HEK293T (cell line): ENCODE measurements around the gene ZPLD1.

Source experiments
- CTCF ChIA-PET: fragments of 350-600 bp; formaldehyde crosslinking; extraction: SDS; loops from one replicate; lab custom pipeline; 2021; ENCODE audit warnings: antibody characterized with exemption, inconsistent platforms; lab: Yijun Ruan, JAX
- POLR2A ChIA-PET: fragments of 350-600 bp; formaldehyde crosslinking; extraction: SDS; loops from one replicate; lab custom pipeline; 2020; ENCODE audit warnings: antibody characterized with exemption, inconsistent platforms; lab: Yijun Ruan, JAX
- DNase-seq: peaks from one replicate; pipeline ENCODE4 v3.0.0; 2012; ENCODE audit warnings: mixed read lengths; ENCODE audit errors: extremely low spot score
- ARNT ChIP-seq: fragments of 450-650 bp; IDR thresholded peaks from 2 replicates; pipeline ENCODE4 v1.6.1; 2017; ENCODE audit warnings: mild to moderate bottlenecking
- BHLHE40 ChIP-seq: fragments of 450-650 bp; IDR thresholded peaks from 2 replicates; pipeline ENCODE4 v1.6.1; 2016; ENCODE audit warnings: mild to moderate bottlenecking, moderate library complexity, borderline replicate concordance
- CTBP1 ChIP-seq: fragments of 450-650 bp; IDR thresholded peaks from 2 replicates; pipeline ENCODE4 v1.6.1; 2016; ENCODE audit warnings: borderline replicate concordance
- ELF4 ChIP-seq: fragments of 450-650 bp; IDR thresholded peaks from 2 replicates; pipeline ENCODE4 v1.6.1; 2017; ENCODE audit warnings: antibody characterized with exemption
- FOXA1 ChIP-seq: fragments of 450-650 bp; IDR thresholded peaks from 2 replicates; pipeline ENCODE4 v1.6.1; 2016; ENCODE audit warnings: mild to moderate bottlenecking
- FOXK2 ChIP-seq: fragments of 450-650 bp; IDR thresholded peaks from 2 replicates; pipeline ENCODE4 v1.6.1; 2016; ENCODE audit warnings: mild to moderate bottlenecking
- FOXM1 ChIP-seq: fragments of 450-650 bp; IDR thresholded peaks from 2 replicates; pipeline ENCODE4 v1.6.1; 2017; ENCODE audit warnings: mild to moderate bottlenecking, borderline replicate concordance
- HDGF ChIP-seq: fragments of 450-650 bp; IDR thresholded peaks from 2 replicates; pipeline ENCODE4 v1.6.1; 2017; ENCODE audit warnings: antibody characterized with exemption, borderline replicate concordance
- L3MBTL2 ChIP-seq: fragments of 450-650 bp; conservative IDR thresholded peaks from 2 replicates; pipeline ENCODE4 v1.6.1; 2016; ENCODE audit warnings: mild to moderate bottlenecking
- LEF1 ChIP-seq: fragments of 450-650 bp; IDR thresholded peaks from 2 replicates; pipeline ENCODE4 v1.6.1; 2017; ENCODE audit warnings: mild to moderate bottlenecking, borderline replicate concordance
- NFRKB ChIP-seq: fragments of 450-650 bp; IDR thresholded peaks from 2 replicates; pipeline ENCODE4 v1.6.1; 2016; ENCODE audit warnings: mild to moderate bottlenecking, moderate library complexity
- PKNOX1 ChIP-seq: fragments of 450-650 bp; IDR thresholded peaks from 2 replicates; pipeline ENCODE4 v1.6.1; 2016
- SP1 ChIP-seq: fragments of 450-650 bp; IDR thresholded peaks from 2 replicates; pipeline ENCODE4 v1.6.1; 2017
- SUZ12 ChIP-seq: fragments of 450-650 bp; IDR thresholded peaks from 2 replicates; pipeline ENCODE4 v1.6.1; 2016; ENCODE audit warnings: mild to moderate bottlenecking
- TARDBP ChIP-seq: fragments of 450-650 bp; IDR thresholded peaks from 2 replicates; pipeline ENCODE4 v1.6.1; 2016
- ZNF384 ChIP-seq: fragments of 450-650 bp; IDR thresholded peaks from 2 replicates; pipeline ENCODE4 v1.6.1; 2016

The ZPLD1 gene

GRCh38 chr3:102451543-102451942, 16.7 kb downstream of the ZPLD1 start:
- ChIA-PET POLR2A (no interaction called here), CTCF (no interaction called here)
- no peak for TF ChIP-seq L3MBTL2
- no peak for TF ChIP-seq FOXM1
- no peak for TF ChIP-seq FOXK2
- no peak for TF ChIP-seq SUZ12
- no peak for TF ChIP-seq TARDBP
- TF ChIP-seq ZNF384, result no peak
- TF ChIP-seq HDGF, result no peak
- no peak for TF ChIP-seq FOXA1
- TF ChIP-seq NFRKB, result no peak
- TF ChIP-seq LEF1, result no peak
- no peak for TF ChIP-seq CTBP1
- TF ChIP-seq ELF4, result no peak
- TF ChIP-seq SP1, result no peak
- TF ChIP-seq ARNT, result no peak
- no peak for TF ChIP-seq BHLHE40
- TF ChIP-seq PKNOX1, result no peak
- no peak for DNase-seq

- no peak for DNase-seq
- CTCF ChIA-PET, result no interaction called here
- POLR2A ChIA-PET, result no interaction called here
- no peak for TF ChIP-seq CTBP1
- no peak for TF ChIP-seq ZNF384
- TF ChIP-seq BHLHE40, result no peak
- no peak for TF ChIP-seq NFRKB
- TF ChIP-seq ARNT, result no peak
- no peak for TF ChIP-seq SUZ12
- TF ChIP-seq HDGF, result no peak
- no peak for TF ChIP-seq SP1
- no peak for TF ChIP-seq L3MBTL2
- no peak for TF ChIP-seq LEF1
- no peak for TF ChIP-seq TARDBP
- TF ChIP-seq FOXA1, result no peak
- no peak for TF ChIP-seq PKNOX1
Observed at GRCh38 chr3:102454181-102454580, 19.4 kb downstream of the ZPLD1 start.

- POLR2A ChIA-PET, result no interaction called here
- CTCF ChIA-PET, result no interaction called here
- DNase-seq, result no peak
Observed at GRCh38 chr3:102457644-102458043, 22.8 kb downstream of the ZPLD1 start.

GRCh38 chr3:102460579-102460978, 25.8 kb downstream of the ZPLD1 start:
- no peak for DNase-seq
- ChIA-PET POLR2A (no interaction called here), CTCF (no interaction called here)
- no peak for TF ChIP-seq SP1
- no peak for TF ChIP-seq FOXM1
- TF ChIP-seq PKNOX1, result no peak
- no peak for TF ChIP-seq BHLHE40
- no peak for TF ChIP-seq LEF1
- no peak for TF ChIP-seq FOXK2
- no peak for TF ChIP-seq ARNT
- TF ChIP-seq ZNF384, result no peak
- no peak for TF ChIP-seq SUZ12
- TF ChIP-seq CTBP1, result no peak
- TF ChIP-seq ELF4, result no peak
- no peak for TF ChIP-seq L3MBTL2

More at GRCh38 chr3:102457644-102458043, 22.8 kb downstream of the ZPLD1 start:
- no peak for TF ChIP-seq FOXA1
- no peak for TF ChIP-seq LEF1
- no peak for TF ChIP-seq BHLHE40
- no peak for TF ChIP-seq SUZ12
- TF ChIP-seq CTBP1, result no peak
- TF ChIP-seq NFRKB, result no peak
- no peak for TF ChIP-seq FOXM1
- no peak for TF ChIP-seq HDGF
- no peak for TF ChIP-seq FOXK2
- TF ChIP-seq PKNOX1, result no peak
- TF ChIP-seq ELF4, result no peak
- TF ChIP-seq SP1, result no peak
- TF ChIP-seq L3MBTL2, result no peak
- no peak for TF ChIP-seq TARDBP
- TF ChIP-seq ZNF384, result no peak
- TF ChIP-seq ARNT, result no peak

GRCh38 chr3:102464261-102464660, 29.4 kb downstream of the ZPLD1 start:
- TF ChIP-seq SP1, result no peak
- no peak for TF ChIP-seq TARDBP
- ChIA-PET CTCF (no interaction called here), POLR2A (no interaction called here)
- no peak for DNase-seq

GRCh38 chr3:102466001-102466400, 31.2 kb downstream of the ZPLD1 start:
- TF ChIP-seq FOXA1 (no peak), ZNF384 (no peak), LEF1 (no peak), FOXK2 (no peak), ARNT (no peak), ELF4 (no peak), HDGF (no peak), SUZ12 (no peak), NFRKB (no peak), FOXM1 (no peak), BHLHE40 (no peak), CTBP1 (no peak), TARDBP (no peak), PKNOX1 (no peak), L3MBTL2 (no peak), SP1 (no peak)
- DNase-seq, result no peak
- ChIA-PET CTCF (interaction anchor here (0.6 kb wide), 1 partner anchor 64 kb away, joined by 7 read pairs; no protein-coding TSS in a partner anchor), POLR2A (no interaction called here)
